IPS DF 4.7 (cell line): ENCODE results near the gene TBCD.

Experiments
- DNase-seq: peaks from one replicate; pipeline ENCODE4 v3.0.0-alpha.2; 2013; ENCODE audit warnings: low spot score; ENCODE audit errors: extremely low read depth

The TBCD gene

DNA sequence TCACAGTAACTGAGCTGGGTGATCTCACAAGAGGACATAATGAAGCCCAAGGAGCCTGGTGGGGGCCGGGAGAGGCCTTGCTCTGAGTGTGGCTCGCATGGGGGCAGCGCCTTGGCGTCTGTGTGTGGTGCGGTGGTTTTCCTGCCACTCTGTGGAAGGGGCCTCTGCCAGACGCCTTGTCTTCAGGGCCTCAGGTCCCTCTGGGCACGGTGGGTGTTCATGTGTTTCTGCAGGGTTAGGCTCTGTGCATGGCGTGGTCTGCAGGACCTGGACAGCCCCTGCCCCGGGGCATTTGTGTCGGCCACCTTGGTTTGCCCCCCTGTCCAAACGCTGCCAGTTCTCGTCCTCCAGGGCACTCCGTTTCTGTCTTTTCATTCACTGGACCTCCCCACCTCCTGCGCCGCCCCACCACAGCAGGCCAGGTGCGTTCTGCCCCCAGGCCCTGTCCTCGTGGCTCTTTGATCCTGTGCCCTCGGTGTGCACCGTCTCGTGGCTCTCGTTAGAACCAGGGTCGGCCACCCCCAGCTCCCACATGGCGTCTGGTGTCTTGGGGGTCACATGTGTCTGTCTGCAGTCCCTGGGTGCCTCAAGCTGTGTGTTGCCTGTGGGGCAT lies 131.7 kb downstream of the TBCD start:
- DNase-seq = no peak

DNA sequence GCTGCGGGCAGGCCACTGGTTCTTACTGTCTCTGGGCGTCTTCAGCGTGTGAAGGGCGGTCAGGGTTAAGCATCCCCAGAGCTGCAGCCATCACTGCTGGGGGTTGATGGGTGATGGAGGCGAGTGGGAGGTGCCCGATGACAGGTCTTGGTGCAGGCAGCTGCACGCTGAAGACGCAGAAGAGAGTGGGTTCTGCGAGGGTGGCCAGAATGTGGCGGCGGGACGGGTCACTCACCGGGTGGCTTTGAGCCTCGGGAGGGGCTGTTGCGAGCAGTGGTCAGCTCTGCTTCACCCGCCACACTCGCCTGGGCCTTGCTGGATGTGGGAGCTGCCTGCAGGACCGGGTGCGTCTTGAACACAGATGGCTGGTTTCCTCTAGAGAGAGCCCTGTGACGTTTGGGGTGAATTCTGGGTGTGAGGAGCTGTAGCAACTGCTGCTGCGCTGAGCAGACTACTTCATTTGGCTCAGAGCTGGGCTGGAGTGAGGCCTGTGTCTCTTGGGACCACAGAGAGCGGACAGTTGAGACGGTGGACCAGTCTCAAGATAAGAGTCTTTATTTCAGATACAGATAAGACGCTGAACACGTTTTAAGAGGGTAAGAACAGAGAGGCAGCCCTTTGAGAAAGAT lies 132.6 kb downstream of the TBCD start:
- no peak for DNase-seq

DNA sequence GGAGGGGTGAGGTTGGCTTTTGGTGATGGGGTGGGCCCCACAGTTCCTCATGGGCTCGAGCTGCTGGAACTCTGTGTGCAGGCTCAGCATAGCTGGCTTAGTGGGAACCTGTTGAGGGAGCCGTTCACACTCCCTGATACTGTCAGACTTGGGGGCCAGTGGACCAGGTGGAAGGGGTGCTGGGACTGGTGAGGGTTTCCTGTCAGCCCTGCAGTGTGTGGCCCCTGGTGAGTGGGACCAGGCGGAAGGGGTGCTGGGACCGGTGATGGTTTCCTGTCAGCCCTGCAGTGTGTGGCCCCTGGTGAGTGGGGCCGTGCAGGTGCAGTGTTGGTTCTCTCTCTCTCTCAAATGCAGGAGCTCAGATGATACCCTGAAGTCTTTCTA lies 133.1 kb downstream of the TBCD start:
- DNase-seq = no peak

DNA sequence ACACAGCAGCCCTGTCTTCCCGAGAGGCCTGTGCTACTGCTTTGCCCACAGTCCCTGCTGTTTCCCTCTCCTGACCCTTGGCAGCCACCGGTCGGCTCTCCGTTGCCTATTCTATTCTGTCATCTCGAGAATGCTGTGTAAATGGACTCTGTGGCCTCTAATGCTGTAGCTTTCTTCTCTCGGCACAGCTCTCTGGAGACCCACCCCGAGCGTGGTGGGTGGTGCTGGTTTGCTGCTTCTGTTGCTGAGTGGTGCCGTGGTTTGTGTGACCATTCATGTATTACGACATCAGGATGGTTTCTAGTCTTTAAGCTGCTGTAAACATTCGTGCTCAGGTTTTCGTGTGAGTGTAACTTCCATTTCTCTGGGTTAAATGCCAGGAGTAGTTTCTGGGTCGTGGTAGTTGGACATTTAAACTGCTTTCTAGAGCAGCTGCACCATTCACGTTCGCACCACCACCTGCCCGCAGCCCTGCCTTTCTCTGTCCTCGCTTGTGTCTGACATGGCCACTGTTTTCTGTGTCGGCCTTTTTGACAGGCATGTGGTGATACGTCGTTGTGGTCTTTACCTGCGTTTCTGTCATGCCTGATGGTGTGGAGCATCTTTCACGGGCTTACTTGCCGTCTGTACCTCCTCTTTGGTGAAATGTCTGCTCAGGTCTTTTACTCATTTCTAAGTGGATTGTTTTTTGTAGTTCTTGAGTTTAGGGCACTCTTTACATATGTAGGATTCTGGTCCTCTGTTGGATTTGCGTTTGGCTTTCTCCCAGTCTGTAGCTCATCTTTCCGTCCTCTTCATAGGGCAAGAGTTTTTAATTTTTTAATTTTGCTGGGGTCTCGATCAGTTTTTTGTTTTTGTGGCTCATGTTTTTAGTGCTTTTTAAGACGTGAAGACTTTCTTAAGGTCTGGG lies 135.6 kb downstream of the TBCD start:
- DNase-seq = no peak

DNA sequence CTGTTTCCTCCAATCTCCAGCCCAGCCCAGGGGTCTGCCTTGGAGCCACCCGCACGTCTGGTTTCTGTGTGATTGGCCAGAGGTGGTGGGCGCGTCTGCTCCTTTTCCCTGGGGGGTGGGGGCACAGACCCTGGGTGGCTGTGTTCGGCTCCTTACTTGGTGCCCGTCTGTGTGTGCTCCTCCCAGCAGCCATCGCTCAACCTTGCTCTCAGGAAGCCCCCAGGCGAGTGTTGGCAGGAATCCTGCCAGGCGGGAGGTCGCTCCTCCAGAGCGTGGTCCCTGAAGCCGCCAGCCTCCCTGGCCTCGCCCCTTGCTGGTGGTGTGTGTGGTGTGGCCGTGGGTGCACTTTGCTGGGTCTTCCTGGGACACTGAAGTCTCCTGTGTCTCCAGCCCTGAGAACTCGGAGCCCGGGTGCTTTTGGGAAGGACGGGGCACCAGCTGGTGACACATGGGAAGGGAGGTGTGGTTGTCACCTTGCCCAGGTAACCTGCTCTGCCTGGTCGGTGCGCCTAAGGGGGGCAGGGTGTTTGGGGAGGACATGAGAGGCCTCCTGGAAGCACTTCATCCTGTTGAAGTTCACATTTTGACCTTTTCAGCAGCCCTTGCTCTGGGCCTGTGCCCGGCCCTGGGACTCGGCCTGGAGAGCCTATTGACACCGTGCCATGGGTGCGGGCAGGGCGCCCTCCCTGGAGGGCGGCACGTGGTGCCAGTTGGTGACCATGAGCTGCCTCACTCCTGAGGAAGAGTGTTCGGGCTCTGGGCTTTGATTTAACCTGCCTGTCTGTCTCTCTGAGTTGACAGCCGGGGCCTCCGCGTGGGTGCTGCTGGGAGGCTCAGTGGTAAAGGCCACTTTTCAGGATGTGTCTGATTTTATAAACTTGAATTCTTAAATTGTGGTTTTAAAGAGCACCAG lies 137.0 kb downstream of the TBCD start:
- DNase-seq = no peak

DNA sequence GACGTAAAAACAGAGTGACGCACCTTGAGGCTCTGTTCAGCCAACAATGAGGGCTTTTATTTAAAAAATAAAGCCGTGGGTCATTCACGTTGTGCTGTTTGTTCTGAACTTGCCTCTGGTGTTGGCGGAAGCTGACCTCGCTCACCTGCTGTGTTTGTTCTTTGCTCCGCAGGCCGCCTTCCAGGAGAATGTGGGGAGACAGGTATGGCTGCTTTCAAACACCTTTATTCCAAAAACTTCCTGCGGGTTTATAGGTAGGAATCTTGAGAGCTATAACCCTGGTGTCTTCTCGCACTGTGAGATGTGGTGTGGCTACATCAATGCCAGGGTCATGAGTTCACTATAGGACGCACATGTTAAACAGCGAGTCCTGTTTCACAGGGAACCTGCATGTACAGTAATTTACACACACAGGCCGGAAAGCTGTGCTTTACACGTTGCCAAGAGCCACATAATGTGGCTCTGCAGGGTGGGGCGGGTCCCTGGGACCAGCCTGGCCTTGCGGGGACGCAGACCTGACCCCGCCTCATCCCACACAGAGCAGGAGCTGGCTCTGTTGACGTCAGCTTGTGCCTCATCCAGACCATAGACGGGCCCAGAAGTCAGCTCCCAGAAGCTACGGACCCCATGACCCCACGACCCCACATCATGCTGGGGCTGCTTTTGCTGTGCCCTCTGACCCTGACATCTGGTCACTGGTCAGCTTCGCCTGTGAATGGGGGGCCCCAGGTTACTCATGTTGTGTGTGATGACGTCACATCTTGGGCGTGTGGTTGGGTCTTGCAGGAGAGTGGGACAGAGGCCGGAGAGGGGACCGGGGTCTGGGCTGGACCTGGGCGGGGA lies 137.9 kb downstream of the TBCD start:
- no peak for DNase-seq

DNA sequence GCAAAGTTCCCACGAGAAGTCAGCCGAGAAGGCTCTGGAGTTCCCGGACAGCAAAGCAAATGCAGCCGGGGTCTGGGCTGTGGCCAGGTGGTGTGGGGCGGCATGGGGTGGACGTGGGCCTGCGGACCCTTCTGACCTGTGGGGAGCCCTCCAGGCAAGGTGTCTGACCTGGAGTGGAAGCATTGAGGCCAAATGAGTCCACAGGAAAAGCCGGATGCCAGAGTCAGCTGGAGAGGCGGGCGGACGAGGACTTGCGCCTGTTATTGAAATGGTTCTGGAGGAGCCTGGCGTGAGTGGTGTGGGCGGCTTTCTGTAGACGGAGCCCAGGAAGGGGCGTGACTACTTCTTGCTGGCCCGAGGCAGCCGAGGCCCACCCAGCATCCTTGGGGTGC lies 138.5 kb downstream of the TBCD start:
- no peak for DNase-seq

DNA sequence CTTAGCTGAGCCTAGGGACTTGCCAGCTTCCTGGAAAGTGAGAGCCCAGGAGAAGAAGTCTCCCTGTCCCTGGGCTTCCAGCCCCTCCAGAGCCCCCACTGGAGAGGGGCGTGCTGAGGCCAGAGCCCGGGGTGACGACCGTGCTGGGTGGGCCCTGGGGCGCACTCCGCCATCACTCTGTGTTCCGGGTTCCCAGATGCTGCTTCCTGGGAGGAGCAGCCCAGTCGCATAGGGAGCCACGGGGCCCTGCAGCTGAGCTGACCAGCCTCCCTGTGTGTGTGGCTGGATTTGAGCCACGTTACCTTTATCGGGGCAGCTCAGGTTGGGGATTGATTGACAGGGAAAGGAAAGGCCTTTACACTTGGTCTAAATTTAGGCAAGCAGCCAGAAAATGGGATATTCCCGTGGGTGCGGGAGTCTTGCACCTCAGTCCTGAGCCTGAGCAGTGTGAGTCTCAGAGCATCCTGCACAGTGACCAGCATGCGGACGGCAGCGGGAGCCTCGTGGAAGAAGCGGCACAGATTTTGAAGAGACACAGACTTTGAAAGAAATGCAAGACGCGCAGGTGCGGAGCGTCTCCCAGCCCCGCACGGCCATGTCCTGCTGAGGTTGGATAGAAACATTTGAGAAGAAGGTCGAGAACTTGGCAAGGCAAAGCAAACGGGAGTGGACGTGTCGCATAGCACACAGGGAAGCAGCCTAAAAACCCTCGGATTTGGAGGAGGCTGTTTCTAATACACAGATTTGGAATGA lies 139.2 kb downstream of the TBCD start:
- no peak for DNase-seq

DNA sequence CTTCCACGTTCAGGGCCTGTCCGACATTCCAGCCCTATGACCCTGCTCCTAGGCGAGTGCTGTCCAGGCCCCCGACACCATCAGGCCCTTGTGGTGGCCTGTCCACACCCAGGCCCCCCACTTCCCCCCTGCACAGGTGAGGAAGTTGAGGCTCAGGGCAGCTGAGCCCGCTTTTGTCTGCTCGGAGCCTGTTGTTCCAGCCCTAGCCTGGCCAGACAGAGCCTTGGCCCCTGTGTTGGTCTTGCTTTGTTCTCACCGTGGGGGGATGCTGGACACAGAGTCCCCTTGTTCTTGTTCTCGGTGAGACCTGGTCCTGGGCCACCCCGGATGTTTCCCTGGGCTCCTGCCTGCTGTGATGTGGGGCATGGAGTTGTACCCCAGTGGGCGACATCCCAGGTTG lies 140.0 kb downstream of the TBCD start:
- DNase-seq = no peak

DNA sequence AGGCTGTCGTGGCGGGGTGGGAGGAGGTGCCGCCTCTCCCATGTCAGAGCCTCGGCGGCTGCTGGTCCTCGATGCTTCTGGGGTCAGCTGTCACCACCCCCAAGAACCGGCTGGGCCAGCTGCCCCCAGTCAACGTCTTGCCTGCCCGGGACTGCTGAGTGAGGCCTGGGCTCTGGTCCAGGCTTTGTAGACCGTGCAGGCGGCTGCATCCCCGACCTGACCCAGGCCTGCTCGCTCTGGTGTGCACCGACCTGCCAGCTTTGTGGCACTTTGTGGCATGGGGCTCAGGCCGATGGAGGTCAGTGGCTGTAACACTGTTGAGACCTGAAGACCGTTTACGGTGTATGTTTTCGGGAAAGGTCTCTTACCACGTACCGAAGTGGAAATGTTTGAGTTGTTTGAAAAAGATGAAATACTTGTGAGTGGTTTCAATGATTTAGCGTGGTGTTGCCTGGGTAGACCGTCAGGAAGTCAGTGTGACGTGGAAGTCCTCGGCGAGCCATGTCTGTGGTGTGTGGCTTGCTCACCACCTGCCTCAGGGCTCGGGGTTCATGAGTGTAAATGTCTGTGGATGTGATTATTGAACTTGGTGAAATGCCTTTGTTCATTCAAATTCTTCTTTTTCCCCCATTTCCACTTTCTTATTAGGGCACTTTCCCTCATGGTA lies 141.2 kb downstream of the TBCD start:
- no peak for DNase-seq

DNA sequence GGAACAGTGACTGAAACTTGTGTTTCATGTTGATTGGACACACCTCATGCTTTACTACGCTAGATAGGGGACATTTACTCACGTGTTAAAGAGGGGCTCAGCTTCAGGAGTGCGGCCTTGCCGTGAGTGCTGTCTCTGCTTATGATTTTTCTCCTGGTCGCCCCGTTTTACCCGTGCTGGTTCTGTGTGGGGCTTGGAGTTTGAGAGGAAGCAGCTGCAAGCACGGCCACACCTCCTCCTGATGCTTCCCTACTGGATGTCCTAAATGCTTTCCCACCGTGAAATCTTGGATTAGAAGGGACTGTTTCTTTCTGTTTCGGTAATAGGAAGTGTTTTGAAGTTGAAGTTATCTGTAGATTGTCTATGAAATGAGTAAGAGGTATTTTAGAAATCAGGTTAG lies 141.9 kb downstream of the TBCD start:
- no peak for DNase-seq

DNA sequence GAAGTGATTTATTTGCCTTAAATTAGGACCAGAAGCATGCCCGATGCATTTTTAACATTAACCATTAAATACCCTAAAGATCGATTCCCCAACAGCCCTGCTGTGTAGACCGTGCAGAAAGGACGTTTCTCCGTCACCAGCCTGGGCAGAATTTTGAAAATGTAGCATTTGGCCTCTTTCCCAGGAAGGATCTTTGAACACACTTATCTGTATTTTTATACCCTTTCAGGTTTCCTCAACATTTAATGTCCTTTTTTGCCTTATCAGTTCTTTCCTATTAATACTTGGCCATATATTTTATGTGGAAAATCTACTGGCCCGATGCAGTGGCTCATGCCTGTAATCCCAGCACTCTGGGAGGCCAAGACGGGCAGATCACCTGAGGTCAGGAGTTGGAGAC lies 142.5 kb downstream of the TBCD start:
- DNase-seq = no peak

DNA sequence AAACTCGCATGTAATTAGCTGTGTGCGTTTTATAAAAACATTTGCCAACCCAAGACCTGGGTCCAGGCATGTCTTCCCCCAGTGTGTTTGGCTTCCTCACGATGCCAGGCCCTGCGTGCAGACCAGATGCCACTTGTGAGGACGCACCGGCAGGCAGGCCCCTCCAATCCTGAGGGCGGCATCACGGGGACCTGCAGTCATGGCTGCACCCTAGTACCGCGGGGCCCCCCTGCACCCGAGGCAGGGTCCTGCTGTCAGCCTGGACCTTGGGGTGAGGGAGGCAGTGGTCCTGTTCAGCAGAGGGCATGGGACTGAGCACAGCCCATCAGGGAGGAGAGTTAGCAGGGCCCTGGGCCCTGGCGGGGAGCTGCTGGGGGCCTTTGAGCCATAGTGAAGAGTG lies 143.2 kb downstream of the TBCD start:
- no peak for DNase-seq

DNA sequence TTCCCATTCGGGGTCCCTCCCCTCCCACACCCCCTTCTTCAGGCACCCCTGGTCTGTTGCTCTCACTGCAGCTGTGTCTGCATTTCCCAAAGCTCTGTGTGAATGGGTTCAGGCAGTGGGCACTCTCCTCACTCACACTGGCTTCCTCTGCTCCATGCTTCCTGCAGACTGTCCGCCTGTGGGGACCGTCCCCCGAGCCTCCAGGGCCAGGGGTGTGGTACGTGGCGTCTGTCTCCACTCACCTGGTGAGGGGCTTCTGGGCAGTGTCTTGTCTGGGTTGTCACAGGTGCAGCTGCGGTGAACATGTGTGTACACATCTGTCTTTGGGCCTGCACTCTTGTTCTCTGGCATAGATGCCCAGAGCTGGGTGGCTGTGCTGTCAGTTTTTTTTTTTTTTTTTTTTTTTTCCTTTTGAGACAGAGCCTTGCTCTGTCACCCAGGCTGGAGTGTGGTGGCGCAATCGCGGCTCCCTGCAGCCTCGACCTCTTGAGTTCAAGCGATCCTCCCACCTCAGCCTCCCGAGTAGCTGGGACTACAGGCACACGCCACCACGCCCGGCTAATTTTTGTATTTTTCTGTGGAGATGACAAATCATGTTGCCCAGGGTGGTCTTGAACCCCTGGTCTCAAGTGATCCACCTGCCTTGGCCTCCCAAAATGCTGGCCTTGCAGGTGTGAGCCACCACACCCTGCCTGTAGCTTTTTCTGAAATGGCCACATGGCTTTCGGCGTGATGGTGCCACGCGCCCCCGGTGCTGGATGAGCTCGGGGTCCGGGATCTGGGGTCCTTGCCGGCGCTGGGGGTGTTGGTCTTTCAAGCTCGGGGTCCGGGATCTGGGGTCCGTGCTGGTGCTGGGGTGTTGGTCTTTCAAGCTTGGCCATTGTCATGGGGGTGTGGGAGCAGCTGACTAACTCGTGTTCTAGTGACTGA lies 144.5 kb downstream of the TBCD start:
- DNase-seq = no peak

DNA sequence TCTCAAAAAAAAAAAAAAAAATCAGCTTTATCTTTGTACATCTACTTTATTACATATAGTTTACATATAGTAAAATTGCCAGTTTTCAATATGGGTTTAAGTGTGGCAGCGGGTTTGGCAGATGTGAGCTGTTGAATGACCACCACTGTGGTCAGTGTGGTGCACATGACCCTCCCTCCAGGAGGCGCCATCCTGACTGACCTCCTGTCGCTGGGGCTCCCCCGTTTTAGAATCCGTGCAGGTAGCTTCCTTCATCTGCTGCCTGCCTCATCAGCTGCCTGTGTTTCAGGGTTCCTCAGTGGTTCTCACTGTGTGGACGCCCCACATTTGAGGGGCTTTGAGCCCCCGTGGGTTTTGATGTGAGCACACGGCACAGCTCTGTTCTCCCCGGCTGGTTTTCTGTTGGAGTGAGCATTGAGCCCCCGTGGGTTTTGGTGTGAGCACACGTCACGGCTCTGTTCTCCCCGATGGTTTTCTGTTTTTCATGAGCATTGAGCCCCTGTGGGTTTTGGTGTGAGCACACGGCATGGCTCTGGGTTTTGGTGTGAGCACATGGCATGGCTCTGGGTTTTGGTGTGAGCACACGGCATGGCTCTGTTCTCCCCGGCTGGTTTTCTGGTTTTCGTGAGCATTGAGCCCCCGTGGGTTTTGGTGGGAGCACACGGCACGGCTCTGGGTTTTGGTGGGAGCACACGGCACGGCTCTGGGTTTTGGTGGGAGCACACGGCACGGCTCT lies 145.8 kb downstream of the TBCD start:
- DNase-seq = no peak

DNA sequence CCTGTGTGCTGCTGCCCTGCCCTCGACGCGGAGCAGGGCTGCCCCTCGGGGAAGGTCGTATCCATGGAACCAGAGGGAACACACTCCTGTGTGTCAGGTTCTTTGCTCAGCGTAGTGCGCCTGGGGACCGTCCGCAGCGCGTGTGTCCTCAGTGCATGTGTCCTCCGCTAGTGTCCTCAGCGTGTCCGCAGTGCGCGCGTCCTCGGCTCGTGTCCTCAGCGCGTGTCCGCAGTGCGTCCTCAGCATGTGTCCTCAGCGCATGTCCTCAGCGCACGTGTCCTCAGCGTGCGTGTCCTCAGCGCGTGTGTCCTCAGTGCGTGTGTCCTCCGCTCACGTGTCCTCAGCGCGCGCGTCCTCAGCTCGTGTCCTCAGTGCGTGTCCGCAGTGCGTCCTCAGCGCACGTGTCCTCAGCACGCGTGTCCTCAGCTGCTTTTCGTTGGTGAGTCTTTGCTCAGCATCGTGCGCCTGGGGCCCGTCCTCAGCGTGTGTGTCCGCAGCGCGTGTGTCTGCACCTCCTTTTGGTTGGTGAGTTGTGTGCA lies 147.2 kb downstream of the TBCD start:
- no peak for DNase-seq

DNA sequence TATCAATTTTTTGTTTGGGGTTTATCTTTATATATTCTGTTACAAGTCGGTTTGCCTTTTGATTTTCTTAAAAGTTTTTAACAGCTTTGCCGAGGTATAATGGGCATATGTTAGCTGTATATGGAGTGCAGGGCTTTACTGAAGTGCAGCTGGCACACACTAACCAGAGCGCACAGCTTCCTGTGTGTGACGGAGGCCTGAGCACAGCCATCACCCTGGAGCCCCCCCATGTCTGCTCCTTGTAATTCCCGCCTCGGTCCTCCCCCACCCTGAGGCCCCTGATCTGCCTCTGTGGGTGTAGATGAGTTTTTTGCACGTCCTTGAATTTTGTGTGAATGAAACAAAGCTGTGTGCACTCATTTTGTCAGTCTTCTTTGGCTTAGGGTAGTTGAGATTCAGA lies 148.1 kb downstream of the TBCD start:
- DNase-seq = no peak
